Astrocyte (in vitro differentiated cells and primary cell): Measurements from ENCODE around the gene DNAH11. TPM values are rescaled to one million over a fixed set of nuclear protein-coding genes. Genes with fewer than 3 reads are reported as not detected.

Experiments used
- DNase-seq: peaks from one replicate; pipeline ENCODE4 v3.0.0-alpha.2; 2010; ENCODE audit warnings: low read depth
- FAIRE-seq: peaks from 2 replicates; lab custom pipeline; 2011; peaks lifted over from hg19 to GRCh38; lab: Jason Lieb, UNC
- H2AFZ ChIP-seq: 2 replicates; pipeline ENCODE4 v1.6.0; 2012; ENCODE audit warnings: low read depth, low read length, inconsistent platforms
- H3K27ac ChIP-seq: 2 replicates; pipeline ENCODE4 v1.5.1; 2011; ENCODE audit warnings: low read depth, low read length, inconsistent platforms
- H3K27me3 ChIP-seq: 2 replicates; pipeline ENCODE4 v1.6.0; 2011; ENCODE audit warnings: low read length, inconsistent platforms; ENCODE audit not compliant: insufficient read depth
- H3K36me3 ChIP-seq: 2 replicates; pipeline ENCODE4 v1.5.1; 2011; ENCODE audit warnings: low read length, inconsistent platforms; ENCODE audit not compliant: insufficient read depth
- H3K4me1 ChIP-seq: 2 replicates; pipeline ENCODE4 v1.5.1; 2011; ENCODE audit warnings: low read length, inconsistent platforms; ENCODE audit not compliant: insufficient read depth
- H3K4me2 ChIP-seq: 2 replicates; pipeline ENCODE4 v1.6.0; 2012; ENCODE audit warnings: low read length, inconsistent platforms
- H3K4me3 ChIP-seq: 2 replicates; pipeline ENCODE4 v1.5.1; 2011; ENCODE audit warnings: low read depth, mild to moderate bottlenecking, low read length, inconsistent platforms; ENCODE audit not compliant: insufficient read depth
- H3K79me2 ChIP-seq: 2 replicates; pipeline ENCODE4 v1.6.0; 2012; ENCODE audit warnings: mild to moderate bottlenecking, low read length, inconsistent platforms; ENCODE audit not compliant: insufficient read depth
- H3K9ac ChIP-seq: 2 replicates; pipeline ENCODE4 v1.6.0; 2012; ENCODE audit warnings: mild to moderate bottlenecking, low read length, inconsistent platforms
- H3K9me3 ChIP-seq: 2 replicates; pipeline ENCODE4 v1.5.1; 2012; ENCODE audit warnings: low read depth, mild to moderate bottlenecking, low read length, inconsistent platforms; ENCODE audit not compliant: insufficient read depth
- H4K20me1 ChIP-seq: 2 replicates; pipeline ENCODE4 v1.6.0; 2012; ENCODE audit warnings: low read length, inconsistent platforms; ENCODE audit not compliant: insufficient read depth
- H3K27ac Mint-ChIP-seq: one replicate; pipeline ENCODE4 v1.8.0; 2021; ENCODE audit warnings: mild to moderate bottlenecking, mixed read lengths; ENCODE audit not compliant: unreplicated experiment
- H3K27me3 Mint-ChIP-seq: one replicate; pipeline ENCODE4 v1.8.0; 2021; ENCODE audit warnings: low read depth, mixed read lengths; ENCODE audit not compliant: unreplicated experiment
- H3K36me3 Mint-ChIP-seq: one replicate; pipeline ENCODE4 v1.8.0; 2021; ENCODE audit warnings: low read depth, mixed read lengths; ENCODE audit not compliant: unreplicated experiment
- H3K4me1 Mint-ChIP-seq: one replicate; pipeline ENCODE4 v1.8.0; 2021; ENCODE audit warnings: low read depth, mixed read lengths; ENCODE audit not compliant: unreplicated experiment
- H3K4me3 Mint-ChIP-seq: one replicate; pipeline ENCODE4 v1.8.0; 2021; ENCODE audit warnings: mild to moderate bottlenecking, moderate library complexity, mixed read lengths; ENCODE audit not compliant: unreplicated experiment
- H3K9me3 Mint-ChIP-seq: one replicate; pipeline ENCODE4 v1.8.0; 2021; ENCODE audit warnings: mild to moderate bottlenecking, mixed read lengths; ENCODE audit not compliant: unreplicated experiment
- CTCF ChIP-seq: IDR thresholded peaks from 2 replicates; pipeline ENCODE4 v1.5.1; 2011; ENCODE audit warnings: low read depth, mild to moderate bottlenecking, inconsistent platforms, low read length, moderate library complexity; ENCODE audit not compliant: insufficient read depth
- EZH2 ChIP-seq: IDR thresholded peaks from 2 replicates; pipeline ENCODE4 v1.6.1; 2012; ENCODE audit warnings: mild to moderate bottlenecking, low read length, inconsistent platforms; ENCODE audit not compliant: insufficient read depth
- total RNA-seq: library from RNA; stranded (reverse); gene quantifications from 2 replicates; pipeline ENCODE4 v1.2.1, GENCODE V29; 2021

DNAH11 gene
- total RNA-seq, 1 donor from 2014 or later: 0.43 TPM

GRCh38 chr7:21747806-21748205 is 205.0 kb downstream of the DNAH11 start:
- no peak overlapping the region for H3K27ac Mint-ChIP-seq
- Histone ChIP-seq H3K9me3 (no peaks in the 10 kb centered on the region), H3K4me2 (no peak overlapping the region), H3K9ac (no peak overlapping the region), H2AFZ (no peak overlapping the region), H3K27ac (no peak overlapping the region), H3K36me3 (no peaks in the 10 kb centered on the region), H4K20me1 (no peaks in the 10 kb centered on the region), H3K79me2 (no peaks in the 10 kb centered on the region), H3K27me3 (no peaks in the 10 kb centered on the region), H3K4me1 (no peaks in the 10 kb centered on the region), H3K4me3 (no peak overlapping the region)
- no peaks in the 10 kb centered on the region for H3K36me3 Mint-ChIP-seq
- FAIRE-seq: no peak
- no peak for TF ChIP-seq EZH2
- no peak for TF ChIP-seq CTCF
- no peak for DNase-seq
- no peak overlapping the region for H3K4me3 Mint-ChIP-seq
- no peaks in the 10 kb centered on the region for H3K4me1 Mint-ChIP-seq
- H3K27me3 Mint-ChIP-seq: no peaks in the 10 kb centered on the region
- no peaks in the 10 kb centered on the region for H3K9me3 Mint-ChIP-seq

DNA sequence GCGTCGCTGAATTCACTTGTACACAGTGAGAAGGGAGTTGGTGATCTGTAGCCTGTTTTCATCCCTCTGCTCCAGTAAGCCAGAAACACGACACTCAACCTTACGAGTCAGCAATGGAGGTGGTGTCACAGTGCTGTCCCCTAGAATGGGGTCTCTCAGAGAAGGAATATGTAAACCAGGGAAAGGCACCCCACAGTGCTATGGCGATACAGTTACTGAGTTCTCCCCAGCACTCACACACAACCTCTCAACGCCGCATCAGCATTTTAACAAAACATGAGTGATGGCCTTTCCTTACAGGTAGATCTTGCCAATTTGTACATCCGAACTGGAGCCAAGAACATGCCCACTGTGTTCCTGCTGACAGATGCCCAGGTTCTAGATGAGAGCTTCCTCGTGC is 206.5 kb downstream of the DNAH11 start:
- no peak overlapping the region for H2AFZ ChIP-seq
- Mint-ChIP-seq H3K36me3 (no peaks in the 10 kb centered on the region), H3K27me3 (no peaks in the 10 kb centered on the region), H3K9me3 (no peaks in the 10 kb centered on the region), H3K4me3 (no peak overlapping the region), H3K4me1 (no peaks in the 10 kb centered on the region), H3K27ac (no peak overlapping the region)
- no peak overlapping the region for H3K27ac ChIP-seq
- H3K36me3 ChIP-seq: no peaks in the 10 kb centered on the region
- no peak overlapping the region for H3K9ac ChIP-seq
- no peak for FAIRE-seq
- H3K4me3 ChIP-seq: no peak overlapping the region
- no peaks in the 10 kb centered on the region for H3K4me1 ChIP-seq
- no peaks in the 10 kb centered on the region for H3K9me3 ChIP-seq
- no peak for TF ChIP-seq EZH2
- TF ChIP-seq CTCF: no peak
- H3K4me2 ChIP-seq: no peak overlapping the region
- H3K27me3 ChIP-seq: no peaks in the 10 kb centered on the region
- DNase-seq: no peak
- H3K79me2 ChIP-seq: no peaks in the 10 kb centered on the region
- H4K20me1 ChIP-seq: no peaks in the 10 kb centered on the region

- H3K4me3 ChIP-seq: no peak overlapping the region
- Mint-ChIP-seq H3K4me1 (no peaks in the 10 kb centered on the region), H3K36me3 (no peaks in the 10 kb centered on the region), H3K4me3 (no peak overlapping the region), H3K27me3 (no peaks in the 10 kb centered on the region), H3K27ac (no peak overlapping the region), H3K9me3 (no peaks in the 10 kb centered on the region)
- H3K36me3 ChIP-seq: no peaks in the 10 kb centered on the region
- DNase-seq (no peak), FAIRE-seq (no peak)
- H3K9me3 ChIP-seq: no peaks in the 10 kb centered on the region
- H4K20me1 ChIP-seq: no peaks in the 10 kb centered on the region
- no peak overlapping the region for H2AFZ ChIP-seq
- no peaks in the 10 kb centered on the region for H3K27me3 ChIP-seq
- H3K27ac ChIP-seq: no peak overlapping the region
- H3K79me2 ChIP-seq: no peaks in the 10 kb centered on the region
- TF ChIP-seq CTCF: no peak
- TF ChIP-seq EZH2: no peak
- no peaks in the 10 kb centered on the region for H3K4me1 ChIP-seq
- no peak overlapping the region for H3K4me2 ChIP-seq
- H3K9ac ChIP-seq: no peak overlapping the region
Measured at GRCh38 chr7:21753071-21753470, 210.2 kb downstream of the DNAH11 start.
